Measurements from ENCODE around the gene KCTD7.
"Not testable (repeated sequence)": the region's sequence is repeated elsewhere in the genome, so short reads cannot be mapped to it uniquely, and the experiment has no call there.

Gene KCTD7

GRCh38 chr7:66654275-66655112 lies 25.8 kb downstream of the KCTD7 start:
- peak; percentile 98 for DNase-seq (ENCODE audit: low spot score)

- not testable (repeated sequence) for DNase-seq (ENCODE audit: low spot score)
Measured at GRCh38 chr7:66655113-66655806, 26.6 kb downstream of the KCTD7 start.

- DNase-seq (ENCODE audit: low spot score): not testable (repeated sequence)
Measured at GRCh38 chr7:66655826-66656485, 27.3 kb downstream of the KCTD7 start.

GRCh38 chr7:66657798-66658197 lies 29.1 kb downstream of the KCTD7 start:
- no peak for DNase-seq (ENCODE audit: low spot score)

GRCh38 chr7:66662646-66663264 lies 34.1 kb downstream of the KCTD7 start:
- no peak for DNase-seq (ENCODE audit: low spot score)

GRCh38 chr7:66664590-66665293 lies 36.1 kb downstream of the KCTD7 start:
- DNase-seq (ENCODE audit: low spot score): no peak

GRCh38 chr7:66666313-66666952 lies 37.8 kb downstream of the KCTD7 start:
- DNase-seq (ENCODE audit: low spot score): no peak

- DNase-seq (ENCODE audit: low spot score): no peak
Measured at GRCh38 chr7:66667023-66667728, 38.5 kb downstream of the KCTD7 start.

- no peak for DNase-seq (ENCODE audit: low spot score)
Measured at GRCh38 chr7:66668112-66668511, 39.4 kb downstream of the KCTD7 start.

- peak; percentile 34 for DNase-seq (ENCODE audit: low spot score)
Measured at GRCh38 chr7:66668677-66669076, 40.0 kb downstream of the KCTD7 start.

GRCh38 chr7:66669088-66669487 lies 40.4 kb downstream of the KCTD7 start:
- DNase-seq (ENCODE audit: low spot score): peak; percentile 89

- DNase-seq (ENCODE audit: low spot score): no peak
Measured at GRCh38 chr7:66669496-66669895, 40.8 kb downstream of the KCTD7 start.

- DNase-seq (ENCODE audit: low spot score): no peak
Measured at GRCh38 chr7:66671034-66671433, 42.4 kb downstream of the KCTD7 start.

- DNase-seq (ENCODE audit: low spot score): not testable (repeated sequence)
Measured at GRCh38 chr7:66671486-66671885, 42.8 kb downstream of the KCTD7 start.

GRCh38 chr7:66672432-66673123 lies 43.9 kb downstream of the KCTD7 start:
- DNase-seq (ENCODE audit: low spot score): not testable (repeated sequence)

- DNase-seq (ENCODE audit: low spot score): not testable (repeated sequence)
Measured at GRCh38 chr7:66673124-66673640, 44.5 kb downstream of the KCTD7 start.

GRCh38 chr7:66679633-66680244 lies 51.1 kb downstream of the KCTD7 start:
- no peak for DNase-seq (ENCODE audit: low spot score)

- peak; percentile 96 for DNase-seq (ENCODE audit: low spot score)
Measured at GRCh38 chr7:66681491-66682349, 53.0 kb downstream of the KCTD7 start.
